Suprapubic skin (tissue), 4 donors: ENCODE measurements around the gene ISLR2.

Experiments
- CTCF ChIP-seq, 2 donors: fragments of 200-600 bp in 1 of 2; fragments of 450-650 bp in 1 of 2; sonication (generic) in 1 of 2; IDR thresholded peaks; one replicate each; pipeline ENCODE4 v1.5.1; 2016 to 2019; ENCODE audit warnings: antibody characterized with exemption in 2 of 2, mild to moderate bottlenecking in 1 of 2, moderate library complexity in 1 of 2
- EP300 ChIP-seq: sonication (generic); formaldehyde crosslinking; IDR thresholded peaks from one replicate; pipeline ENCODE4 v1.6.1; 2017; ENCODE audit warnings: antibody characterized with exemption
- POLR2A ChIP-seq, 2 donors: fragments of 450-650 bp; IDR thresholded peaks; one replicate each; pipeline ENCODE4 v1.6.1; 2017; ENCODE audit warnings: antibody characterized with exemption in 2 of 2, mild to moderate bottlenecking in 2 of 2, moderate library complexity in 2 of 2
- POLR2AphosphoS5 ChIP-seq, 3 donors: sonication (generic); formaldehyde crosslinking; IDR thresholded peaks; one replicate each; pipeline ENCODE4 v1.6.1; 2017; ENCODE audit warnings: antibody characterized with exemption in 3 of 3

DNA sequence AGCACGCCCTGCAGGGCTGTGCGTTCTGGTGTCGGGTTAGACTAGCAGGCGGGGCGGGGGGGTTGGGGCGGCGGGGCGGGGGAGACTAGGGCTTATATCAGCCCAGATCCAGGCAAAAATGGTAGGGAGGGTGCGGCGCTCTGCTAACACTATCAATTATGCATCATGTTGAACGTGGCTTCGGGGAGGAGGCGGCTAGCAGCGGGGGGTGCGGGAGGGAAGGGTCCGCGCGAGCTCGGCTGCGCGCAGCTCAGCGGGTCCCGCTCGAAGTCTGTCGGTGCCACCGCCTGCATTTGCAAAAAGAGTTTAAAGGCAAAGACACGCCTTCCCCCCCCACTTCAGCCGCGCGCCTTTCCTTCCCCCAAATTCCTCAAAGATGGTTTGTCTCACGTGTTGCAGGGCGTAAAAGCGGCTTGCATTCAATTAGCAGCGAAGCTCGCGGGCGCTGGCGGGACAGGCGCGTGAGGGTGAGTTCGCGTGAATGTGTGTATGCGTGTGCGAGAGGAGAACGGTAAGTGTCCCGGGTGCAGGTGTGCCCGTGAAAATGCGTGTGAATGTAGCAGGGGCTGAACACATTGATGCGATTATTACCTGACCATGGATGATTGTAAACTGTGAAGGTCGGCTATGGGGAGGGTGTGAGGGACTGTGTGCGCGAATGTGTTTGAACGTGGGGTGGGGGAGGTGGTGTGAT is at the start of gene ISLR2:
- TF ChIP-seq CTCF (IDR thresholded peaks at IDR 0.05) (no peak), POLR2A (IDR thresholded peaks at IDR 0.05) (no peak), POLR2AphosphoS5 (IDR thresholded peaks at IDR 0.05) (no peak), EP300 (no peak)
